ENCODE data around the gene GGT5.
"Not testable (repeated sequence)": the region's sequence is repeated elsewhere in the genome, so short reads cannot be mapped to it uniquely, and the experiment has no call there.

The GGT5 gene

DNA sequence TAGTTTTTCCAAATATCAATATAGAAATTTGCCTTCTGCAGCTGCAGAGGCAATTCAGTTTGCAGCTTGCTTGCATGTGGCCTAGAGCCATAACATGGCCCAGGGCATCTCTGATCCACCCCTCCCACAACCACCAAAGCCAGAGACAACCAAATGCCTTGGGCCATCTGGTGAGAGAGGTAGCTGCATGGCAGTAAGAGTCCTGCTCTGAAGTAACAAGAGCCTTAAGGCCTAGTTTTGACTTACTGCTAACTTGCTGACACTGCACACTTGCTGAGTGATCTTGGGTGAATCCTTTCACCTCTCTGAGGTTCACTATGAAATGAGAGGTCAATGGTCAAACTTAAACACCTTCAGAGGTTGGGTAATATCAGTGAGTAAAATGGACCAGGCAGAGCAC is 20.9 kb upstream of the GGT5 start:
- no peak overlapping the region for H3K4me3 ChIP-seq (replicated peaks; ENCODE audit: low read depth, low read length)
- TF ChIP-seq, protein P1, sequence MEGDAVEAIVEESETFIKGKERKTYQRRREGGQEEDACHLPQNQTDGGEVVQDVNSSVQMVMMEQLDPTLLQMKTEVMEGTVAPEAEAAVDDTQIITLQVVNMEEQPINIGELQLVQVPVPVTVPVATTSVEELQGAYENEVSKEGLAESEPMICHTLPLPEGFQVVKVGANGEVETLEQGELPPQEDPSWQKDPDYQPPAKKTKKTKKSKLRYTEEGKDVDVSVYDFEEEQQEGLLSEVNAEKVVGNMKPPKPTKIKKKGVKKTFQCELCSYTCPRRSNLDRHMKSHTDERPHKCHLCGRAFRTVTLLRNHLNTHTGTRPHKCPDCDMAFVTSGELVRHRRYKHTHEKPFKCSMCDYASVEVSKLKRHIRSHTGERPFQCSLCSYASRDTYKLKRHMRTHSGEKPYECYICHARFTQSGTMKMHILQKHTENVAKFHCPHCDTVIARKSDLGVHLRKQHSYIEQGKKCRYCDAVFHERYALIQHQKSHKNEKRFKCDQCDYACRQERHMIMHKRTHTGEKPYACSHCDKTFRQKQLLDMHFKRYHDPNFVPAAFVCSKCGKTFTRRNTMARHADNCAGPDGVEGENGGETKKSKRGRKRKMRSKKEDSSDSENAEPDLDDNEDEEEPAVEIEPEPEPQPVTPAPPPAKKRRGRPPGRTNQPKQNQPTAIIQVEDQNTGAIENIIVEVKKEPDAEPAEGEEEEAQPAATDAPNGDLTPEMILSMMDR (IDR thresholded peaks at IDR 0.05; ENCODE audit: low read depth, low read length, missing control alignments), result no peak
- DNase-seq (ENCODE audit: extremely low read depth, low read depth), result no peak

DNA sequence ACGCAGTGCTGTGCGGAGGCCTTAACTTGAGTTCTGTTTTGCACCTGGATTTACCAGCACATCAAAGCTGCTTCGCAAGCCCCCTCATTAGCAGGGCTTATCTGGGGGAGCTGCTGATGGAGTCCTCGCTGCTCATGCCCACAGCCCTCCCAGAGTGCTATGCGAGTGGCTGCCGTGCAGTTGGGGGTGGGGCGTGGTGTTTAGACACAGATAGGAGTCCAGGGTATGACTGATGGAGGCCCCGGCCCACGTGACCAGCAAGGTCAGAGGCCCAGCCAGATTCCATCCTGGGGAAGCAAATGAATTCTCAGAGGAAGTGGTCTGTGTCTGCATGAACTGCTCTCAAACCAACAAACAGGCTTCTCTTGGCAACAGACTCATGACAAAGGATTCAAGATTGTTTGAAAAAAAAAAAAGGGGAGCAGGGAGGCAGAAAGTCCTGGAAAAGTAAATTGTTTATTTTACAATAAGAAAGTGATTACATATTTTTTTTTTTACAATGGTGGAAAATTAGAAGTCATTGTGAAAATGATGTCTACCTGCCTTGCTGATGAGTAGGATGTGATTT is 19.5 kb upstream of the GGT5 start:
- DNase-seq (ENCODE audit: extremely low read depth, low read depth); H3K4me3 ChIP-seq (replicated peaks; ENCODE audit: low read depth, low read length): not testable (repeated sequence)

DNA sequence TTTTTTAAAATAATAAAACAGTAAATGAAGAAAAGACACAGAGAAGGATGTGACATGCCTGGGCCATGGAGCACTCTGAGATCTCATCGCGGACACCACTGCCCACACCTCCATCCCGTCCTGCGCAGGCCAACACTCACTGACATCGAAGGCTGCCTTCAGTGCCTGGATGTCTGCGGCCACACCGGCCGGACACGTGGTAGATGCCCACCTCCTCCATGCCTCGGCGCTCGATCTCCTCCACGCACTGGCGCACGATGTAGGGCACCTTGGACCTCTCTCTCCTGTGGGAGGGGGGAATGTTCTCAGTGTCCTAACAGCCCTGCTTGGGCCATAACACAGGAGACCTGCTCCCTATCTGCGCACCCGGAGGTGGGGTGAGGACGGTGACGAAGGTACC is 18.6 kb upstream of the GGT5 start:
- H3K4me3 ChIP-seq (replicated peaks; ENCODE audit: low read depth, low read length); DNase-seq (ENCODE audit: extremely low read depth, low read depth): not testable (repeated sequence)

DNA sequence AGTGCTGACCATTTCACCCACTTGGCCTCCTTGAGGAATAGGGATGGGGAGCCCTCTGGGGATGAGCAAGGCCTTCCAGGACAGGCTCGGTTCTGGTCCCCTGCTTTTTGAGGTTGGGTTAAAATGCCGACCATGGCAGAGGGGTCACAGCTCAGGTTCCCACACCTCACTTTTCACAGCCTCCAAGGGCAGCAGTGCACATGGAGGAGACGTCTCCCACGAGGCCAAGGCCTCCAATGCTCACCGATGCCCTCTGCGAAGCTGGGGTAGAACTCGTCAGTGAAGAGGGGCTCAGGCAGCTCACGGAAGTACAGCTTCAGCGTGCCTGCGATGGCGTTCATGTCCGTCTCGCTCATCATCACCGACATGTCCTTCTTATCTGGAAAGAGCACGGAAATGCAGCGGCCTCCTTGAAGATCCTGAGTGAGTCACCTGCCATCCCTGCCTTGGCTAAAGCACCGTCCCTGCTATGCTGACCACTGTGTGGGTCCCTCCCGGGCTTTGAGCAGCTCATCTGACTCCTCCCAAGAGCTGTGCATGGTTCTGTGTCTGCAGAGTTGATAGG is 17.4 kb upstream of the GGT5 start:
- H3K4me3 ChIP-seq (replicated peaks; ENCODE audit: low read depth, low read length); DNase-seq (ENCODE audit: extremely low read depth, low read depth): not testable (repeated sequence)

DNA sequence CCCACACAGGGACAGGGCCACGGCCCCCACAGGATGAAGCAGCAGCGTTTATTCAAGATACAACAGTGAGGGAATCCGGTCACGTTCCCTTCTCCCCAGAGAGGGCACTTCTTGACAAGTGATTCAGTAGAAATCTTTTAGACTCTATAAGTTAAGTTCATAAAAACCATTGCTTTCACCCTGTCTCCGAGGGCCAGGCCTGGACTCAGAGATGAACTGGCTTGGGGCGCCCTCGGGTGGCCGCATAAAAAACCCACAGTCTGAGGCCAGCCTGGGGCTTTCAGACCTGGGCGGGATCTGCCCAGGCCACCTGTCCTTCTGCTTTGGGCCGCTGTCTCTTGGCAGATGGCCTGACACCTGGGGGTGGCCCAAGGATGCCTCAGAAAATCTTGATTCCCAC is 14.6 kb upstream of the GGT5 start:
- H3K4me3 ChIP-seq (replicated peaks; ENCODE audit: low read depth, low read length); DNase-seq (ENCODE audit: extremely low read depth, low read depth): not testable (repeated sequence)
- TF ChIP-seq, protein P1 (IDR thresholded peaks at IDR 0.05; ENCODE audit: low read depth, low read length, missing control alignments), result peak; percentile 31

DNA sequence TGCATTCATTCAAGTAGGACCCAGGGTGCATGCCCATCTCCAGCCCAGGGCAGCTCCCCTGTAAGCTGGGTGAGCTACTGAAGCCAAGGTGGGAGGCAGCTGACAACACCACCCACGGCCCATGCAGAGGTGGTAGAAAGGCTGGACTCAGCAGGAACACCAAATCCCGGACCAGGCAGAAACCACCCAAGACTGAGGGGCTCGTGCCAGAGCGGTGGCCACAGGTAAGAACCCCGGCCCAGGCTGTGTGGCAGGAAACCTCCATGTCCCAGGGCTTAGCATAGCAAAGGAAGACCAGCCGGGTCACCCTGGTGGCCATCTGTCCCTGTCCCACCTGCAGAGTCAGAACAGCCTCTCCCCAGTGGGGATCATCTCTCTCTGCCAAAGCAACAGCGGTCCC is 11.9 kb upstream of the GGT5 start:
- DNase-seq (ENCODE audit: extremely low read depth, low read depth), result not testable (repeated sequence)

DNA sequence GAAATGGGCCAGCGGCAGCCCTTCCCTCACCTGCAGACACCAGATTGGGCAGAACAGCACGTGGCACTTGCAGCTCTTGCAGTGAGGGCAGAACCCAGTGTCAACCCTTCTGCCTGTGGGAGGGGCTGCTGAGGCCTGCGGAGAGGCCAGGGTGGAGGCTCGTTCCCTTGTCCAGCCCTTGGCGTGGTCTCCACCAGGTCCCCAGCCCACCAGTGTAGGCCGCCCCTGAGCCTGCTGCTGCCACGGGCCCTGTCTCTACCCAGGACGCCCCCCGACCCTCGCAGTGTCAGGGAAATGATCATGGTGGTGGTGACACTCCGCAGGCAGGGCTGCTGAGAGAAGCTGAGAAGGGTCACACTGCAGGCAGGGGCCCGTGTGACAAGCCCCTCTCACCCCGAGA is 11.3 kb upstream of the GGT5 start:
- DNase-seq (ENCODE audit: extremely low read depth, low read depth), result not testable (repeated sequence)

More for the DNA sequence above, 11.9 kb upstream of the GGT5 start:
- not testable (repeated sequence) for H3K4me3 ChIP-seq (replicated peaks; ENCODE audit: low read depth, low read length)

DNA sequence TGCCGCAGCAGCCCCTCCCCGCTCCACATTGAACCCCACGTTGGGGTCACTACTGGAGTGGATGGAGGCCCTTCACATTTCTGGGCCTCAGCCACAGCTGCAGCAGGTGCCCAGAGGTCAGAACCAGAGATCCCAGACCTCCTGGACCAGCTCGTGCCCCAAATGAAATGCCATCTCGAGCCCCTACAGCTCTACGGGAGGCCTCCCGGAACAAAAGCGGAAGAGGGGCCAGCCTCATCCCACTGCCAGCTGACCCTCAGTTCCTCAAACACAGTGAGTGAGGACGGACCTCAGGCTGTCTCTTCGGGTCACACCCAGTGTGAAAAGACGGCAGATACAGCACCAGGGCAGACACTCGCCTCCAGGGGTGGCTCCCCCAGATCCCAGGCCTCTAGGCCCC is 8.2 kb upstream of the GGT5 start:
- not testable (repeated sequence) for H3K4me3 ChIP-seq (replicated peaks; ENCODE audit: low read depth, low read length); DNase-seq (ENCODE audit: extremely low read depth, low read depth)

More for the DNA sequence above, 11.3 kb upstream of the GGT5 start:
- not testable (repeated sequence) for H3K4me3 ChIP-seq (replicated peaks; ENCODE audit: low read depth, low read length)

DNA sequence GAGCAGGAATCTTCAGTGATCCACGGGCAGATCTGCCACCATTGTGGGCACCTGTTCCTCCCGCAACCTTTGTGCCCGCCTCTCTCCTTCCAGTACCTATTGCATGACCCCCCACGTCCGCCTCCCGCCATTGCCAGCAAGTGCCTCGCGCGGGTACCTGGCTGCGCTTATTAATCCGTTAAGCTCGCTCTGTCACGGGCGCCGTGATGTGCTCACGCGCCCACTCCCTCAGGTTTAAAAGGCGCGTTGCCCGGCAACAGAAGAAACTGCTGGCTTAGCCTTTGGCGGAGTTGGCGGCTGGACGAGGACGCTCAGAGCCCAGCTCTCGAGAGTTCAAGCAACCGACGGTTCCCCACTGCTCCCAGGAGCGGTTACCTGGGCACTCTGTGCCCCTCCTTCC is 6.4 kb upstream of the GGT5 start:
- H3K4me3 ChIP-seq (replicated peaks; ENCODE audit: low read depth, low read length); DNase-seq (ENCODE audit: extremely low read depth, low read depth): not testable (repeated sequence)

DNA sequence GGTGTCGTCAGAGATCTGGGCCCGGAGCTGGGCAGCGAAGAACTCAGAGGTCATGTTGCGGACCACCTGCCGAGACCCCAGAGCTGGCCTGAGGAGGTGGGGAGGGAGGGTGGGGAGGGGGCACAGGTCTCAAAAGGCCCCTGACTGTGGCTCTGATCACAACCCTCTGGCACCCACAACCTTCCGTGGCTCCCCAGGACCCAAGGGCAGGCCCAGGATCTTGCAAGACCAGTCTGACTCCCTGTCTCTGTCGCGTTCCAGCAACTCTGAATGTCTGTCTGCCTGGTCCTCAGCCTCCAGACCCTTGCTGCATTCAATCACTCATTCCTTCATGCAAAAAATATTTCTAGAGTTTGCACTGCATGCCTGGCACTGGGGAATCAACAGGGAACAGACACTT is 4.5 kb upstream of the GGT5 start:
- DNase-seq (ENCODE audit: extremely low read depth, low read depth); H3K4me3 ChIP-seq (replicated peaks; ENCODE audit: low read depth, low read length): not testable (repeated sequence)

DNA sequence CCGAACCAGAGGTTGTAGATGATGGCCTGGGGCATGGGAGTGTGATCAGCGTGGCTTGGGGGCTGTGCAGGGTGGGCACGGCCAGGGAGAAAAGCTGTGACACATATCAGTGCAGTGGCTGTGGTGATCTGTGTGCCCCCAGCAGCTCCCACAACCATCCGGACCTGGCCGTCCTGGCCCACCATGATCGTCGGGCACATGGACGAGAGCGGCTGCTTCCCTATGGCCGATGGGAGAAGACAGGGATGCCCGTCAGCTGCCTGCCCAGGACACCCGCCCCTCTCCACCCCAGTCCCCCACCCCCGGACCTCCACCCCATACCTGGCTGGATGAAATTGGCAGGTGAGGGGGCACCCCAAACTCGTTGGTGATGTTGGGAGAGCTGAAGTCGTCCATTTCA is 3.7 kb upstream of the GGT5 start:
- H3K4me3 ChIP-seq (replicated peaks; ENCODE audit: low read depth, low read length); DNase-seq (ENCODE audit: extremely low read depth, low read depth): not testable (repeated sequence)

DNA sequence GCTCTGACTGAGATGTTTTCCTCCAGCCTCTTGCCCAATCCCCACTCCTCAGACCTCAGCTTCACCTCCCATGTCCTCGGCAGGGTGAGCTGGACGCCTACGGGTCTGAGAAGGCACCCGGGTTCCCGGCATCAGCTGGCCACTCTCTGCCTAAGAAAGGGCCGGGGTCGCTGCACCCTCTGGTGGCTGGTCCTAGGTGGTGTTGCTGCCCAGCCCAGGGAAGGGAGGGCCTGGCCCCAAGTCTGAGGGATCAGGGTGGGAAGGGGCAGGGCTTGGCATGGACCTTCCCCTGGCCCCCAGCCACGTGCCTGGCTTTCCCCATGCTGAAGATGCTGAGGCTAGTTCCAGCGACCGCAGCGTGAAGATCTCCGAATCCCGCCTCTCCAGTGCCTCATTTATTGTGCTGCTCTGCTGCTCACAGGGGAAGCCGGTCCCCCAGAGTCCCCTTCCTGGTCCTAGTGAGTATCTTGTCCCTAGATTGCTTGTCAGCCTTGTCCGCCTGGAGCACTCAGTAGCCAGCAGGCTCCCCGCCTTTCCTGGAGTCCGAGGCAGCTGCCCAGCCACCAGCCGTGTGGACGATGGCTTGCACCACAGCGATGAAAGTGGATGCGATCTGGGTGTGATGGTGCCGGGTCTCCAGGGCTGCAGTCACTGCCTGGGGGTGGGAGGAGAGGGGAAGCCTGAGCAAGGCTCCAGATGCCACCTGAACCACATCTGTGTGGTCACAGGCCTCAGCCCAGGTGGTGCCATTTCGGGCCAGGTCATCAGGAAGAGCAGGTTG is 2.9 kb upstream of the GGT5 start:
- no peak for DNase-seq (ENCODE audit: extremely low read depth, low read depth)
- H3K4me3 ChIP-seq (replicated peaks; ENCODE audit: low read depth, low read length), result no peak overlapping the region
- TF ChIP-seq, protein P1 (IDR thresholded peaks at IDR 0.05; ENCODE audit: low read depth, low read length, missing control alignments), result peak; percentile 85

Measured in HFF-Myc (cell line).